VCaP (cell line): Measurements from ENCODE around the gene IL10.

ENCODE experiments used
- H3K27ac ChIP-seq: fragments of 450-650 bp; 2 replicates; pipeline ENCODE4 v1.5.1; 2017
- CTCF ChIP-seq: fragments of 450-650 bp; conservative IDR thresholded peaks from 2 replicates; pipeline ENCODE4 v1.5.1; 2017; ENCODE audit warnings: mild to moderate bottlenecking, moderate library complexity

The IL10 gene

GRCh38 chr1:206793620-206794019 lies 21.3 kb upstream of the IL10 start:
- no peak for TF ChIP-seq CTCF
- H3K27ac ChIP-seq, result no peak overlapping the region

GRCh38 chr1:206792939-206793607 lies 20.8 kb upstream of the IL10 start:
- no peak for TF ChIP-seq CTCF
- H3K27ac ChIP-seq, result no peak overlapping the region

- TF ChIP-seq CTCF, result no peak
- no peak overlapping the region for H3K27ac ChIP-seq
Observed at GRCh38 chr1:206790502-206791250, 18.4 kb upstream of the IL10 start.

GRCh38 chr1:206788487-206789050 lies 16.3 kb upstream of the IL10 start:
- no peak for TF ChIP-seq CTCF

GRCh38 chr1:206787891-206788290 lies 15.6 kb upstream of the IL10 start:
- TF ChIP-seq CTCF, result no peak
- no peak overlapping the region for H3K27ac ChIP-seq

More at GRCh38 chr1:206788487-206789050, 16.3 kb upstream of the IL10 start:
- H3K27ac ChIP-seq, result no peak overlapping the region

- no peak overlapping the region for H3K27ac ChIP-seq
- no peak for TF ChIP-seq CTCF
Observed at GRCh38 chr1:206786212-206786886, 14.1 kb upstream of the IL10 start.

GRCh38 chr1:206785182-206785765 lies 13.0 kb upstream of the IL10 start:
- H3K27ac ChIP-seq, result no peak overlapping the region
- TF ChIP-seq CTCF, result no peak
